ENCODE data around the gene THOC6. TPM values are rescaled to one million over a fixed set of nuclear protein-coding genes. Genes with fewer than 3 reads are reported as not detected.

The THOC6 gene
- total RNA-seq, 2 experiments from 2014 or later = 49.5 to 58.4 TPM

DNA sequence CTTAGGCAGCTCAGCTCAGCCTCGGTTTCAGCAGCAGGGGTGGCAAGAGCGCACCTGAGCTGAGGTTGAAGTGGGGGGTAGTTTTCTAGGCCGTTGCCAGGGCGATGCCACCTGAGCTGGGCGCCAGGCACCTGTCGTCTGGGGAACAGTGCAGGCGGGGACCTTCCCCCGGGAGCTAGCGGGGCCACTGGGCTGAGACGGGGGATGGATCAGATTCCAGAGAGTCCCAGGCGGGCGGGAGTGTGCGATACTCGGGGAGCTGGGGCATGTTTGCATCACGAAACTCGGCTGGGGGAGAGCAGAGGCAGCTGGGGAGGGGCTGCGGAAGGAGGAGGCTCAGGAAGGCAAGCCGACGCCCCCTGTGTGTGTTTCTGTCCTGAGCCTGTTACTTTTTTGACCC, 11.6 kb upstream of the THOC6 start:
- H3K4me1 Mint-ChIP-seq = peaks cover 17% of the 10 kb centered on the region
- no peaks in the 10 kb centered on the region for H3K36me3 Mint-ChIP-seq (ENCODE audit: low read depth)
- H3K27ac Mint-ChIP-seq = no peak overlapping the region
- H3K27me3 Mint-ChIP-seq = peaks cover 29% of the 10 kb centered on the region
- no peak overlapping the region for H3K4me3 Mint-ChIP-seq
- ChIA-PET POLR2A (no interaction called here), CTCF (interaction anchor here (1.0 to 1.8 kb wide), 3 partner anchors 16 to 23 kb away, joined by 3 to 5 read pairs (median 3); no protein-coding TSS in a partner anchor)
- no peaks in the 10 kb centered on the region for H3K9me3 Mint-ChIP-seq
- no peak for DNase-seq

DNA sequence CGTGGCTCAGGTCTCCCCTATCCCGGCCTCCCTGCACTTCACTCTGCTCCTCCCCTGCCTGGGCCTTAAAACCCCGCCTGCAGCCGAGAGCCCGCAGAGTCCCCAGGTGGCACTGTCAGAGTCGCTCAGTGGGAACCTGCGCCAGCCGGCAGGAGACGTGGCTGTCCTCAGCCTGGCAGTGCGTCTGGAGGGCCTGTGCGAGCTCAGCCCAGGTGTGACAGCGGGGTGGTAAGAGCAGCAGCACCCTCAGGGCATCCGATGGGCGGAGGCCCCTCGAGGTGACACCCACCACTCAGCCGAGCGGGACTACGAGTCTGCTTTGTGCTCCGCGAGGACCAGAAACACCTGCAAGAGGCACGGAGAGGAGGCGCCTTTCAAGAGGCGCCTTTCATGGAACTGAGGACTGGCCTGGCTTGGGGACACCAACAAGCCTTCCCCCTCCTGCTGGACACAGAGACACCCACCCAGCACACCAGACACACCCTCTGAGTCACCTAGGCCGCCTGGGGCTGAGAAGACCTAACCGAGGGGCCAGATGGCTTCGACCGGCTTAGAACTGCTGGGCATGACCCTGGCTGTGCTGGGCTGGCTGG, 10.9 kb upstream of the THOC6 start, which contains the start of gene CLDN9:
Gene CLDN9 (plus strand): TSS at position 96 of the 593 bp plus-strand sequence. CDS start 440 bp downstream, at position 536.
- H3K27me3 Mint-ChIP-seq = peaks cover 26% of the 10 kb centered on the region
- ChIA-PET CTCF (interaction anchor here (1.1 to 1.8 kb wide), 2 partner anchors 15 to 19 kb away, joined by 3 to 5 read pairs; no protein-coding TSS in a partner anchor), POLR2A (no interaction called here)
- H3K9me3 Mint-ChIP-seq = no peaks in the 10 kb centered on the region
- H3K27ac Mint-ChIP-seq = no peak within 1 kb of the TSS
- H3K36me3 Mint-ChIP-seq (ENCODE audit: low read depth) = no peaks in the 10 kb centered on the region
- no peak within 1 kb of the TSS for H3K4me3 Mint-ChIP-seq
- no peak for DNase-seq
- peaks cover 10% of the 10 kb centered on the region for H3K4me1 Mint-ChIP-seq

DNA sequence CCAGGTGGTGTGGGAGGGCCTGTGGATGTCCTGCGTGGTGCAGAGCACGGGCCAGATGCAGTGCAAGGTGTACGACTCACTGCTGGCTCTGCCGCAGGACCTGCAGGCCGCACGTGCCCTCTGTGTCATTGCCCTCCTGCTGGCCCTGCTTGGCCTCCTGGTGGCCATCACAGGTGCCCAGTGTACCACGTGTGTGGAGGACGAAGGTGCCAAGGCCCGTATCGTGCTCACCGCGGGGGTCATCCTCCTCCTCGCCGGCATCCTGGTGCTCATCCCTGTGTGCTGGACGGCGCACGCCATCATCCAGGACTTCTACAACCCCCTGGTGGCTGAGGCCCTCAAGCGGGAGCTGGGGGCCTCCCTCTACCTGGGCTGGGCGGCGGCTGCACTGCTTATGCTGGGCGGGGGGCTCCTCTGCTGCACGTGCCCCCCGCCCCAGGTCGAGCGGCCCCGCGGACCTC, 10.3 kb upstream of the THOC6 start:
- Mint-ChIP-seq H3K27me3 (peaks cover 28% of the 10 kb centered on the region), H3K4me1 (peaks cover 9% of the 10 kb centered on the region), H3K4me3 (no peak overlapping the region), H3K36me3 (ENCODE audit: low read depth) (no peaks in the 10 kb centered on the region), H3K9me3 (no peaks in the 10 kb centered on the region), H3K27ac (no peak overlapping the region)
- CTCF ChIA-PET = interaction anchor here (0.6 to 0.7 kb wide), 2 partner anchors 14 to 992 kb away, joined by 3 to 4 read pairs; no protein-coding TSS in a partner anchor
- DNase-seq = no peak
- POLR2A ChIA-PET = no interaction called here

DNA sequence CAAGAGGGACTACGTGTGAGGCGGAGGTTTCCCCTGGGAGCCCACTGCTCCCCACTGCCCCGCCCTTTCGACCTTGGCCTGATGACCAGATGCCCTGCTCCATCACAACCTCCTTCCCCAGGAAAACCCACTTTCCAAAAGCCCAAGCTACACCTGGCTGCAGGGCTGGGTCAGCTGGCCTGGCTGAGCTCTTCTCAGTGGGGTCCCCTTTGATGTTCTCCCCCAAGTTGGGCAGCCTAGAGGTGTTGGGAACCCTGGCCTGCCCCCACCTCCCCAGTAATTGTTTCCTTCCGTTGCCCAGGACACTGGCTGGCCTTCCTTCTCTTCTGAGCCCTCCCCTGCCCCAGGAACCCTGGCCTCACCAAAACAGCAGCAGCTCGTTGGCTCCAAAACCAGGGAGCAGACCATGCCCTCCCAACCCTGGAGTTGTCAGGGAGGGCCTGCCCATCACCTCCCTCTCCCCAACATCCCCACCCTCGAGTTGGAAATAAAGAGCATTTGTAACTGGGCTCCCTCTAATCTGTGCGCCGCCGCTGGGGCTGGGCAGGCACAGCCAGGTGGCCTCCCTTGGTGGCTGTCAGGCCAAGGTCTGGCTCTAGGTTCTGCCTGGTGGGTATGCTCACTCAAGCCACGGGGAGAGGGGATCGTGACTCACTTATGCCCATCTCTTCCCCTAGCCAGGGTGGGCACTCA, 9.7 kb upstream of the THOC6 start:
- Mint-ChIP-seq H3K9me3 (no peaks in the 10 kb centered on the region), H3K4me1 (peaks cover 5% of the 10 kb centered on the region), H3K4me3 (no peak overlapping the region), H3K27me3 (peaks cover 31% of the 10 kb centered on the region), H3K36me3 (ENCODE audit: low read depth) (no peaks in the 10 kb centered on the region), H3K27ac (no peak overlapping the region)
- DNase-seq = no peak
- POLR2A ChIA-PET = no interaction called here
- CTCF ChIA-PET = interaction anchor here (0.6 to 0.7 kb wide), 2 partner anchors 13 to 992 kb away, joined by 3 to 4 read pairs; no protein-coding TSS in a partner anchor

DNA sequence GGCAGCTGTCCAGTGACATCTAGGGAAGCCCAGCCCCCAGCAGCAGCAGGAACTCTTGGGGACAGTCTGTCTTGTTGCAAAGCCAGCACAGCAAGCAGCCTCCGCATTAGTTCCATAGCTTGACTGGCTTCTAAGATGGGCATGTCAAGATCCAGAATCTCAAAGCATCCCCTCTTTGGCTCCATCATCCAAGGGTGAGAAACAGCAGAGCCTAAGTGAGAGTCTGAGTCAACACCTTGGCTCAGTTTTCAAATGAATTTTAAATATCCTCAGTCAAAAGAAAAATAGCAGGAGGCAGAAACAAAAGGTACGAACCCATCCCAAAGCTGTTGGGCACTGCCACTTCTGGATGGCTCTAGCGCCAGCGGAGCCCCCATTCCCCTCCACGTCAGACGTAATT, 8.9 kb upstream of the THOC6 start:
- POLR2A ChIA-PET = no interaction called here
- no peak for DNase-seq
- H3K4me3 Mint-ChIP-seq = no peak overlapping the region
- H3K27ac Mint-ChIP-seq = no peak overlapping the region
- H3K27me3 Mint-ChIP-seq = peaks cover 32% of the 10 kb centered on the region
- CTCF ChIA-PET = no interaction called here
- no peaks in the 10 kb centered on the region for H3K9me3 Mint-ChIP-seq
- no peaks in the 10 kb centered on the region for H3K36me3 Mint-ChIP-seq (ENCODE audit: low read depth)
- H3K4me1 Mint-ChIP-seq = peaks cover 10% of the 10 kb centered on the region

DNA sequence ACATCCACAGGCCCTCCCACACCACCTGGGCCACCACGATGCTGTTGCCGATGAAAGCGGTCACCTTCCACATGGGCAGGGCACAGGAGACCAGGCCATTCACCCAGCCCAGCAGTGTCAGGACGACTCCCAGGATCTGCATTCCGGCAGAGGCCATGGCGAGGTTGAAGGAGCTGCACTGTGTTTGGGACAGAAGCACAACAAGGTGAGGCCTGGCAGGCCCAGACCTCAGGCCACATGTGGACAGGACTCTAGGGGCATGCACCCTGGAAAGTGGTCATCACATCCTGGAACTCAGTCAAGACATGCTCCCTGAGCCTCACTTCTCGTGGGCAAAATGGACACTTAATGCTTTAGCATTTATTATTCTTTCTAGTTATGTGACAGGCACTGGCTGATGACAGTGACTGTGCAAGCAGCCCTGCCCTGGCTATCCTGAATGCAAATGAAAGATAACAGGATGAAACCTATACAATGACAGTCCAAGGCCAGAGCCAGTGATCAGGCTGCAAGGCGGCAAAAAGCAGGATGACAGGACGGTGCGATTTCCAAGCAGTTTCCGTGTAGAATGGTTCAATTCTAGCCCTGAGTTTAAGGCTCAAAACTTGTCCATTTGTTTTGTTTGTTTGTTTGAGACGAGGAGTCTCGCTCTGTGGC, 7.8 kb upstream of the THOC6 start:
- Mint-ChIP-seq H3K27me3 (peaks cover 32% of the 10 kb centered on the region), H3K36me3 (ENCODE audit: low read depth) (no peaks in the 10 kb centered on the region), H3K9me3 (no peaks in the 10 kb centered on the region), H3K27ac (no peak overlapping the region), H3K4me1 (peaks cover 15% of the 10 kb centered on the region), H3K4me3 (no peak overlapping the region)
- CTCF ChIA-PET = no interaction called here
- POLR2A ChIA-PET = no interaction called here
- DNase-seq = no peak

DNA sequence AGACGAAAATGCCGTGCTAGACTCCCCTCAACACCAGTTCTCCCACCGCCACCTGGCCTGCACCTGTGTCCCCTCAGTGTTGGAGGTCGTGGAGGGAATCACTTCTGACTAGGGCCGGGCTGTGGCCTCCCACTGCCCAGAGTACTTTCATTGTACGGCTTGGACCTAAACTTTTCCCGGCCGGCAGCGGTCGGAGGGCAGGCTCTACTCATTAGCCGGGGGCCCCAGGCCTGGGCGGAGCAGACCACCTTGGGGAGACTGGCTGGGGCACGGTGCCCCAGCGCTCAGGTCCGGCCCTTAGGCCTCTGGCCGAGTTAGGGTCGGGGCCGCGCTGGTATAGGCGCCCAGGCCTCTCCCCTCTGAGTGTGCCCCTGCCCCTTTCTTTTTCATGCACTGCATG, 6.5 kb upstream of the THOC6 start:
- peaks cover 27% of the 10 kb centered on the region for H3K27me3 Mint-ChIP-seq
- no peaks in the 10 kb centered on the region for H3K36me3 Mint-ChIP-seq (ENCODE audit: low read depth)
- no peak overlapping the region for H3K4me3 Mint-ChIP-seq
- CTCF ChIA-PET = interaction anchor here (8.0 kb wide), 1 partner anchor 15 kb away, joined by 90 read pairs; no protein-coding TSS in a partner anchor
- peaks cover 28% of the 10 kb centered on the region for H3K4me1 Mint-ChIP-seq
- H3K27ac Mint-ChIP-seq = no peak overlapping the region
- no peaks in the 10 kb centered on the region for H3K9me3 Mint-ChIP-seq
- POLR2A ChIA-PET = no interaction called here
- no peak for DNase-seq

DNA sequence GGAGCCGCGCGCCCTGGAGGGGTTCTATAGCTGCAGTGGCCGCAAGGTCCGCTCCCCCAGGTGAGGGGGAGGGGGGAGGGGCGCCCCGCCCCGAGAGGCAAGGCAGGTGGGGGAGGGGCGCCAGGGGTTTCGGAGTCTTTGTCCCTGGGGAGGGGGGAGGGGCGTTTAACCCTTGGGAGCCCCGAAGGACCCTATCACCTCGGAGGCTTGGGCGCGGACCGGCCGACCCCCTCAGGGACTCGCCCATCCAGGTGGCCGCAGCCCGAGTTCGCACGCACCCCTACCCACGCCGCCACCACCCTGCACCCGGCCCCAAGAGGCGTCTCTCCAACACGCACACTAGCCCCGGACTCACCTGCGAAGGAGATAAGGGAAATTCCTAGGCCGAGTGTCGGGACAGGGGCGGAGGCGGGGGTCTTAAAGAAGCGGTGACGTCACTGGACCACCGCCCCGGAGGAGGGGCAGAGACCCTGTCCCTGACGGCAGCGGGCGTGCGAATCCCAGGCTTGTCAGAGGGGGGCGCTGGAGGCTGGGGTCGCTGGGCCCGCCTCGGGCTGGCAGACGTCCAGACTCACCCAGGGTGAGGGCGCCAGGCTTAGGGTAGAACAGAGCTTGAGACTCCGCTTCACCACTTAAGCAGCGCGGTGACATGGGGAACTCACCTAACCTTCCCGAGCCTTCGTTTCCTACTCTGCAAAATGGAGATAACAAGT, 5.9 kb upstream of the THOC6 start, which contains the start of gene CLDN6:
Gene CLDN6 (minus strand): TSS at position 390 of the 713 bp plus-strand sequence. CDS start 2,162 bp downstream, outside the sequence.
- peak within 1 kb of the TSS; percentile 36 for H3K27ac Mint-ChIP-seq
- peaks cover 21% of the 10 kb centered on the region for H3K27me3 Mint-ChIP-seq
- H3K36me3 Mint-ChIP-seq (ENCODE audit: low read depth) = no peaks in the 10 kb centered on the region
- CTCF ChIA-PET = interaction anchor here (1.0 to 8.0 kb wide), 2 partner anchors 14 to 150 kb away, joined by 3 to 90 read pairs; no protein-coding TSS in a partner anchor
- no peaks in the 10 kb centered on the region for H3K9me3 Mint-ChIP-seq
- H3K4me3 Mint-ChIP-seq = no peak within 1 kb of the TSS
- H3K4me1 Mint-ChIP-seq = peaks cover 34% of the 10 kb centered on the region
- DNase-seq = no peak
- POLR2A ChIA-PET = no interaction called here

DNA sequence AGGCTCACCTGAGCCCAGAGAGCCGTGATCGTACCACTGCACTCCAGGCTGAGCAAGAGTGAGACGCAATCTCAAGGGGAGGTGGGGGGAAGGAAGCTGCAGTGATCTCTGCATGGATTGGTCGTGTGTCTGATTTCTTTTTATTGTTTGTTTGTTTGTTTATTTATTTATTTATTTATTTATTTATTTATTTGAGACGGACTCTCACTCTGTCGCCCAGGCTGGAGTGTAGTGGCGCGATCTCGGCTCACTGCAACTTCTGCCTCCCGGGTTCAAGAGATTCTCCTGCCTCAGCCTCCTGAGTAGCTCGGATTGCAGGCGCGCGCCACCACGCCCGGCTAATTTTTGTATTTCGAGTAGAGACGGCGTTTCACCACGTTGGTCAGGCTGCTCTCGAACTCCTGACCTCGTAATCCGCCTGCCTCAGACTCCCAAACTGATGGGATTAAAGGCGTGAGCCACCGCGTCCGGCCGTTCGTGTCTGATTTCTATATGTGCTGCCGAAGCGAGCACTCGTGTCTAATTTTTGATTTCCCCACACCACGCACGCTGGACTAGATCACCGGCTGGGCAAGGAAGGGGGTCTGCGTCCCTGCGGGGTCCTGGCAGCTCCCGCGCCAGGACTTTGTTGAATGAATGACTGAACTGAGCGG, 4.1 kb upstream of the THOC6 start:
- Mint-ChIP-seq H3K36me3 (ENCODE audit: low read depth) (peaks cover 2% of the 10 kb centered on the region), H3K4me3 (peak overlapping the region; percentile 84), H3K27me3 (peaks cover 14% of the 10 kb centered on the region), H3K9me3 (no peaks in the 10 kb centered on the region), H3K4me1 (peaks cover 45% of the 10 kb centered on the region), H3K27ac (no peak overlapping the region)
- no peak for DNase-seq
- ChIA-PET POLR2A (interaction anchor here (1.0 kb wide), 1 partner anchor 8 kb away, joined by 3 read pairs; no protein-coding TSS in a partner anchor), CTCF (interaction anchor here (0.6 to 8.0 kb wide), 9 partner anchors 9 to 154 kb away, joined by 3 to 90 read pairs (median 4); partner anchors contain the start of gene PAQR4)

DNA sequence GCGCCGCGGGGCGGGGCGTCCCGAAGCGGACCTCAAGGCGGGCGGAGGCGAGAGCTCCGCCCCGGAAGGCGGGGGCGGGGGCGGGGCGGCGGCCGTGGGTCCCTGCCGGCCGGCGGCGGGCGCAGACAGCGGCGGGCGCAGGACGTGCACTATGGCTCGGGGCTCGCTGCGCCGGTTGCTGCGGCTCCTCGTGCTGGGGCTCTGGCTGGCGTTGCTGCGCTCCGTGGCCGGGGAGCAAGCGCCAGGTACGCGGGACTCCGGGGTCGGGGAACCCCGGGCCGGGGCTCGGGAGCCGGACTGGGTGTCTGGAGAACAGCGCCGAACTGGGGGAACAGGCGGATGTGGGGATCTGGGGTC, 3.6 kb upstream of the THOC6 start, which contains the start of gene TNFRSF12A:
Gene TNFRSF12A (plus strand): TSS at position 122 of the 357 bp plus-strand sequence. CDS start 30 bp downstream, at position 152.
- Mint-ChIP-seq H3K27ac (peak within 1 kb of the TSS; percentile 76), H3K4me1 (peaks cover 49% of the 10 kb centered on the region), H3K27me3 (peaks cover 14% of the 10 kb centered on the region), H3K9me3 (no peaks in the 10 kb centered on the region), H3K36me3 (ENCODE audit: low read depth) (peaks cover 3% of the 10 kb centered on the region), H3K4me3 (peak within 1 kb of the TSS; percentile 84)
- ChIA-PET POLR2A (interaction anchor here (1.0 kb wide), 1 partner anchor 8 kb away, joined by 3 read pairs; no protein-coding TSS in a partner anchor), CTCF (interaction anchor here (0.6 to 8.0 kb wide), 9 partner anchors 10 to 154 kb away, joined by 3 to 90 read pairs (median 4); partner anchors contain the start of gene PAQR4)
- peak; percentile 66 for DNase-seq

DNA sequence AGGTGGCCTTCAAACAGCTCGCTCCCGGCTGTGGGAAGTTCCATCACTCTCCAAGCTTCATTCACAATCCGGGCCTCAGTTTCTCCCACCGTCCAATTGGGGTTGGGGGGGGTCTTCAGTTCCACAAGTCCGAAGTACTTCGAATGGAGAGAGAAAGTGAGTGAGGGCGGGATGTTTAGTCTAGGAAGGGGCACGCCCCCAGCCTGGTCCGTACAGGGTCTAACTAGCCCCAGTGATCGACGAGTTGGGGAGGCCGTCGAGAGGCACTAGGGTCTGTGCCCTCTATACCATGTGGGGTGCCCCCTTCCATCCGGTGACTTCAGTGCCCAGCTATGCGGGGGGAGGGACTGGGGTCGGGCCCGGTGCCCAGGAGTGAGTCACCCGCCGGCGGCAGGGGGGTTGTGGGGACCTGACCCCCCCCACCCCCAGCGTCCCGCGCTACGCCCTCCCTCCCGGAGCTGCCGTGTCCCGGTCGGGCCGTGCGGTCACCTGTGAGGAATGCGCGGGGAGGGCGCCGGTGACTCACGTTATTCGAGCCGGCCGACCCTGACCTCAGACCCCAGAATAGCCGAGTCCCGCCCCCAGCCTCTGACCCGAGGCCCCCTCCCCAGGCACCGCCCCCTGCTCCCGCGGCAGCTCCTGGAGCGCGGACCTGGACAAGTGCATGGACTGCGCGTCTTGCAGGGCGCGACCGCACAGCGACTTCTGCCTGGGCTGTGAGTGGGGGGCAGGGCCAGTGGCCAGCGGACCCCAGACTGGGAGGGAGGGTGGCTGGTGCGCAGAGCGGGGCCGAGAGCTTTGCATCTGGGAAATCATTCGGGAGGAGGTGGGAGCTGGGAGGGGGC, 3.0 kb upstream of the THOC6 start:
- Mint-ChIP-seq H3K4me3 (peak overlapping the region; percentile 84), H3K4me1 (peaks cover 51% of the 10 kb centered on the region), H3K27ac (peak overlapping the region; percentile 76), H3K36me3 (ENCODE audit: low read depth) (peaks cover 6% of the 10 kb centered on the region), H3K27me3 (peaks cover 14% of the 10 kb centered on the region), H3K9me3 (no peaks in the 10 kb centered on the region)
- POLR2A ChIA-PET = interaction anchor here (0.6 to 1.0 kb wide), 2 partner anchors 7 to 26 kb away, joined by 3 read pairs; no protein-coding TSS in a partner anchor
- DNase-seq = peak; percentile 41
- CTCF ChIA-PET = interaction anchor here (0.6 to 8.0 kb wide), 13 partner anchors 10 to 178 kb away, joined by 3 to 90 read pairs (median 4); partner anchors contain the start of gene PAQR4
